B cell (primary cell): ENCODE data around the gene FSHR.

Source experiments
- CTCF ChIP-seq: fragments of 200-600 bp; IDR thresholded peaks from one replicate; pipeline ENCODE4 v1.8.0; 2022; ENCODE audit warnings: antibody characterized with exemption, mild to moderate bottlenecking
- EZH2 ChIP-seq: IDR thresholded peaks from 2 replicates; pipeline ENCODE4 v1.6.1; 2012; ENCODE audit warnings: borderline replicate concordance, low read depth, mild to moderate bottlenecking, moderate library complexity, low read length; ENCODE audit not compliant: insufficient read depth, poor library complexity, severe bottlenecking

- TF ChIP-seq CTCF = no peak
- no peak for TF ChIP-seq EZH2
Measured at GRCh38 chr2:48929571-48930301, 224.6 kb downstream of the FSHR start.
